Erythroblast (primary cell): ENCODE results near the gene FSCN2.
A peak's percentile ranks its signal among the peaks of the same experiment; 100 is the strongest.

Experiments
- DNase-seq, 2 experiments: peaks; one replicate each; lab custom pipeline; 2025; lab: John Stamatoyannopoulos, UW
- GATA1 ChIP-seq: IDR thresholded peaks from 2 replicates; pipeline ENCODE4 v1.6.1; 2011; ENCODE audit warnings: low read depth, mild to moderate bottlenecking, control low read depth, low read length, moderate library complexity
- POLR2A ChIP-seq: IDR thresholded peaks from 2 replicates; pipeline ENCODE4 v1.6.1; 2011; ENCODE audit warnings: mild to moderate bottlenecking, low read length

The FSCN2 gene

GRCh38 chr17:81568416-81568815 is 40.2 kb downstream of the FSCN2 start:
- no peak for DNase-seq
- TF ChIP-seq POLR2A (no peak), GATA1 (no peak)

GRCh38 chr17:81569986-81570514 is 41.9 kb downstream of the FSCN2 start:
- DNase-seq, result no peak
- TF ChIP-seq POLR2A (no peak), GATA1 (no peak)

- TF ChIP-seq GATA1, result no peak
- no peak for TF ChIP-seq POLR2A
- DNase-seq, result no peak
These were observed 42.8 kb downstream of the FSCN2 start for GRCh38 chr17:81570964-81571363.

- no peak for DNase-seq
- TF ChIP-seq GATA1, result no peak
- TF ChIP-seq POLR2A, result no peak
These were observed 44.5 kb downstream of the FSCN2 start for GRCh38 chr17:81572563-81573168.

GRCh38 chr17:81573794-81574642 is 45.8 kb downstream of the FSCN2 start:
- TF ChIP-seq GATA1 (no peak), POLR2A (no peak)
- DNase-seq, result no peak

GRCh38 chr17:81574643-81574956 is 46.4 kb downstream of the FSCN2 start:
- TF ChIP-seq POLR2A (no peak), GATA1 (no peak)
- DNase-seq, result no peak

- no peak for DNase-seq
- TF ChIP-seq GATA1 (no peak), POLR2A (no peak)
These were observed 47.7 kb downstream of the FSCN2 start for GRCh38 chr17:81575836-81576235.

- no peak for DNase-seq
- TF ChIP-seq POLR2A (no peak), GATA1 (no peak)
These were observed 48.6 kb downstream of the FSCN2 start for GRCh38 chr17:81576621-81577277.

- TF ChIP-seq GATA1, result no peak
- no peak for TF ChIP-seq POLR2A
- no peak for DNase-seq
These were observed 49.3 kb downstream of the FSCN2 start for GRCh38 chr17:81577278-81578000.

GRCh38 chr17:81578038-81578441 is 49.9 kb downstream of the FSCN2 start:
- DNase-seq, result no peak
- no peak for TF ChIP-seq POLR2A
- no peak for TF ChIP-seq GATA1

GRCh38 chr17:81578561-81579225 is 50.5 kb downstream of the FSCN2 start:
- TF ChIP-seq GATA1 (no peak), POLR2A (no peak)
- peak in 1 of 2 experiments; percentile 20 for DNase-seq

GRCh38 chr17:81579298-81579697 is 51.1 kb downstream of the FSCN2 start:
- no peak for TF ChIP-seq GATA1
- TF ChIP-seq POLR2A, result no peak
- DNase-seq, result no peak

GRCh38 chr17:81579821-81580321 is 51.7 kb downstream of the FSCN2 start:
- TF ChIP-seq GATA1, result no peak
- TF ChIP-seq POLR2A, result no peak
- DNase-seq, result peak; percentile 39 to 43
